HepG2 (cell line): ENCODE results near the gene TRAPPC4. TPM values are rescaled to one million over a fixed set of nuclear protein-coding genes. Genes with fewer than 3 reads are reported as not detected.

Experiments used
- KDM6A ChIP-seq: IDR thresholded peaks from 2 replicates; pipeline ENCODE4 v1.6.1; 2016; ENCODE audit warnings: low read depth
- MXI1 ChIP-seq: IDR thresholded peaks from 3 replicates; pipeline ENCODE4 v1.6.1; 2012; ENCODE audit warnings: low read depth, low read length, inconsistent platforms, borderline replicate concordance
- POLR2A ChIP-seq, 2 experiments: IDR thresholded peaks; 2 replicates each; pipeline ENCODE4 v1.6.1; 2011; ENCODE audit warnings: low read depth in 2 of 2, low read length in 2 of 2, mild to moderate bottlenecking in 1 of 2, moderate library complexity in 1 of 2; ENCODE audit not compliant: insufficient read depth in 1 of 2
- RARA ChIP-seq: IDR thresholded peaks from 2 replicates; pipeline ENCODE4 v1.6.1; 2016; ENCODE audit warnings: missing genetic modification reagents, missing compliant biosample characterization
- SYNCRIP ChIP-seq: fragments of 200-400 bp; formaldehyde crosslinking; IDR thresholded peaks from 2 replicates; pipeline ENCODE4 v1.6.1; 2018; ENCODE audit warnings: mild to moderate bottlenecking, low read depth, low read length; ENCODE audit not compliant: insufficient read depth
- YEATS4 ChIP-seq: sonication (generic); formaldehyde crosslinking; IDR thresholded peaks from 2 replicates; pipeline ENCODE4 v1.4.0; 2020; ENCODE audit warnings: missing genetic modification reagents, borderline replicate concordance
- ZBTB20 ChIP-seq: sonication (generic); formaldehyde crosslinking; IDR thresholded peaks from 2 replicates; pipeline ENCODE4 v1.8.1; 2023; ENCODE audit warnings: missing genetic modification reagents, low read depth, mild to moderate bottlenecking, borderline replicate concordance
- ZNF12 ChIP-seq: sonication (generic); formaldehyde crosslinking; IDR thresholded peaks from 2 replicates; pipeline ENCODE4 v1.5.0; 2020; ENCODE audit warnings: missing genetic modification reagents
- ZNF44 ChIP-seq: sonication (generic); formaldehyde crosslinking; IDR thresholded peaks from 2 replicates; pipeline ENCODE4 v1.5.1; 2020; ENCODE audit warnings: mild to moderate bottlenecking, missing genetic modification reagents
- ZNF660 ChIP-seq: sonication (generic); formaldehyde crosslinking; IDR thresholded peaks from 2 replicates; pipeline ENCODE4 v1.5.1; 2020; ENCODE audit warnings: mild to moderate bottlenecking, low read depth, missing genetic modification reagents, borderline replicate concordance
- ZNF670 ChIP-seq: sonication (generic); formaldehyde crosslinking; IDR thresholded peaks from 2 replicates; pipeline ENCODE4 v1.8.0; 2022; ENCODE audit warnings: mild to moderate bottlenecking, missing genetic modification reagents, borderline replicate concordance
- ZNF788 ChIP-seq: sonication (generic); formaldehyde crosslinking; IDR thresholded peaks from 2 replicates; pipeline ENCODE4 v1.5.0; 2020; ENCODE audit warnings: mild to moderate bottlenecking, missing genetic modification reagents, borderline replicate concordance
- polyA plus RNA-seq, 8 experiments: library from polyadenylated mRNA; depleted of rRNA in 3 of 8; stranded (reverse) in 7 of 8; unstranded in 1 of 8; fragments of >200 nt; fragmentation: Illumina TruSeq in 4 of 8; extraction: Trizol in 4 of 8; gene quantifications; 2 replicates each; pipeline versions ENCODE4 v1.2.1 to v1.2.3, GENCODE V29; 2011 to 2016; ENCODE audit warnings: low read depth in 4 of 8, missing spikeins in 1 of 8, mixed read lengths in 1 of 8; ENCODE audit not compliant: insufficient read depth in 1 of 8
- total RNA-seq, 5 experiments: library from RNA; depleted of rRNA; stranded (reverse); fragments of >200 nt; fragmentation: Illumina TruSeq; extraction: Trizol; gene quantifications; 2 replicates each; pipeline ENCODE4 v1.2.3, GENCODE V29; 2016; ENCODE audit warnings: low read depth in 1 of 5
- TF ChIP-seq, protein P1 (sequence below): sonication (generic); formaldehyde crosslinking; IDR thresholded peaks from 2 replicates; pipeline ENCODE4 v1.9.0; 2021; ENCODE audit warnings: missing genetic modification reagents, mild to moderate bottlenecking, borderline replicate concordance
- TF ChIP-seq, protein P2 (sequence below): sonication (generic); formaldehyde crosslinking; IDR thresholded peaks from 2 replicates; pipeline ENCODE4 v1.4.0; 2020; ENCODE audit warnings: mild to moderate bottlenecking, missing genetic modification reagents
- TF ChIP-seq, protein P3 (sequence below): sonication (generic); formaldehyde crosslinking; IDR thresholded peaks from 2 replicates; pipeline ENCODE4 v1.5.1; 2020; ENCODE audit warnings: mild to moderate bottlenecking, missing genetic modification reagents, moderate library complexity
- TF ChIP-seq, protein P4 (sequence below): sonication (generic); formaldehyde crosslinking; conservative IDR thresholded peaks from 2 replicates; pipeline ENCODE4 v1.4.0; 2020; ENCODE audit warnings: missing genetic modification reagents
- TF ChIP-seq, protein P5 (sequence below): sonication (generic); formaldehyde crosslinking; IDR thresholded peaks from 2 replicates; pipeline ENCODE4 v1.8.0; 2022; ENCODE audit warnings: mild to moderate bottlenecking, missing genetic modification reagents, moderate library complexity
- TF ChIP-seq, protein P6 (sequence below): sonication (generic); formaldehyde crosslinking; IDR thresholded peaks from 2 replicates; pipeline ENCODE4 v1.5.0; 2020; ENCODE audit warnings: missing genetic modification reagents

The TRAPPC4 gene
- total and polyA plus RNA-seq, 2 of the 13 experiments (the other 11 are each of a cell fraction or from before 2014, with no cell fraction given): 97.4 to 140 TPM

DNA sequence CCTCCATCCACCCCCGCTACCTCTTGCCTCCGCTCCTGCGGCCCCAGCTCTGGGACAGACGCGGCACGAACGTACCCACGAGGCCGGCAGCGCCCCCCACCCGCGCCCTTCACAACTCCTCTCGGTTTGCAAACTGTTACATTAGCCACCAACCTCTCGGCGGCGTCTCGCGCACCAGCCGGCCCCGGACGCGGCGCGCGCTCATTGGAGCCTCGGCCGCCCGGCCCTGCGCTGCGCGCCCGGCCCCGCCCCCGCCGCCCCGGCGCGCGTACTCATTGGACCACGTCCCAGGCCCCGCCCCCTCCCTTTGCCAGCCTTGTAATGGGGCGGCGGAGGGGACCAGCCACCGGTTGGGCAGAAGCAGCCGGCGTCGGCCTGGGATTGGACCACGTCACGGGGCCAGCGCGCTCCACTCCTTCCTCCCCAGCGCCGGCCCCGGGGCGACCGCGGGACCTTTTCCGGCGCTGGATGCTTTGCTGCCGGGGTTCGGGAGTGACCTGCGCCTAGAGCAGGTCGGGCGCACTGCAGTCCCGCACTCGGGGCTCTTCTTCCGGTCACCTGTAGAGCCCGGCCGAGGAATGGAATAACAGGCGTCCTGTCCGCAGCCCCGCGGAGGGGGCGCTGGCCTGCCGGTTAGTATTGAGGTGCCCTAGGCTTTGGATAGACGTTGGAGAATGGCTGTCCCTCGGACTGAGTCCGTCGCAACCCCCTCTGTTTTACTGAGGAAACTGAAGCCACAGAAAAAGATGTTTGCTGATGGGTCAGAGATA, 38.6 kb downstream of the TRAPPC4 start, which contains the start of gene HYOU1 (continued):
- TF ChIP-seq, protein P1, sequence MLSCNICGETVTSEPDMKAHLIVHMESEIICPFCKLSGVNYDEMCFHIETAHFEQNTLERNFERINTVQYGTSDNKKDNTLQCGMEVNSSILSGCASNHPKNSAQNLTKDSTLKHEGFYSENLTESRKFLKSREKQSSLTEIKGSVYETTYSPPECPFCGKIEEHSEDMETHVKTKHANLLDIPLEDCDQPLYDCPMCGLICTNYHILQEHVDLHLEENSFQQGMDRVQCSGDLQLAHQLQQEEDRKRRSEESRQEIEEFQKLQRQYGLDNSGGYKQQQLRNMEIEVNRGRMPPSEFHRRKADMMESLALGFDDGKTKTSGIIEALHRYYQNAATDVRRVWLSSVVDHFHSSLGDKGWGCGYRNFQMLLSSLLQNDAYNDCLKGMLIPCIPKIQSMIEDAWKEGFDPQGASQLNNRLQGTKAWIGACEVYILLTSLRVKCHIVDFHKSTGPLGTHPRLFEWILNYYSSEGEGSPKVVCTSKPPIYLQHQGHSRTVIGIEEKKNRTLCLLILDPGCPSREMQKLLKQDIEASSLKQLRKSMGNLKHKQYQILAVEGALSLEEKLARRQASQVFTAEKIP (CRISPR knock-in tag): no peak
- TF ChIP-seq, protein P2, sequence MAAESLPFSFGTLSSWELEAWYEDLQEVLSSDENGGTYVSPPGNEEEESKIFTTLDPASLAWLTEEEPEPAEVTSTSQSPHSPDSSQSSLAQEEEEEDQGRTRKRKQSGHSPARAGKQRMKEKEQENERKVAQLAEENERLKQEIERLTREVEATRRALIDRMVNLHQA (CRISPR knock-in tag): no peak
- TF ChIP-seq YEATS4 (CRISPR knock-in tag): peak; percentile 70; the same call in 1 of the 2 replicates
- 0 out of 2 replicates have a peak, but pooled peaks have one; percentile 67 for TF ChIP-seq ZNF44 (CRISPR knock-in tag)
- TF ChIP-seq ZNF660 (CRISPR knock-in tag): no peak
- TF ChIP-seq, protein P3, sequence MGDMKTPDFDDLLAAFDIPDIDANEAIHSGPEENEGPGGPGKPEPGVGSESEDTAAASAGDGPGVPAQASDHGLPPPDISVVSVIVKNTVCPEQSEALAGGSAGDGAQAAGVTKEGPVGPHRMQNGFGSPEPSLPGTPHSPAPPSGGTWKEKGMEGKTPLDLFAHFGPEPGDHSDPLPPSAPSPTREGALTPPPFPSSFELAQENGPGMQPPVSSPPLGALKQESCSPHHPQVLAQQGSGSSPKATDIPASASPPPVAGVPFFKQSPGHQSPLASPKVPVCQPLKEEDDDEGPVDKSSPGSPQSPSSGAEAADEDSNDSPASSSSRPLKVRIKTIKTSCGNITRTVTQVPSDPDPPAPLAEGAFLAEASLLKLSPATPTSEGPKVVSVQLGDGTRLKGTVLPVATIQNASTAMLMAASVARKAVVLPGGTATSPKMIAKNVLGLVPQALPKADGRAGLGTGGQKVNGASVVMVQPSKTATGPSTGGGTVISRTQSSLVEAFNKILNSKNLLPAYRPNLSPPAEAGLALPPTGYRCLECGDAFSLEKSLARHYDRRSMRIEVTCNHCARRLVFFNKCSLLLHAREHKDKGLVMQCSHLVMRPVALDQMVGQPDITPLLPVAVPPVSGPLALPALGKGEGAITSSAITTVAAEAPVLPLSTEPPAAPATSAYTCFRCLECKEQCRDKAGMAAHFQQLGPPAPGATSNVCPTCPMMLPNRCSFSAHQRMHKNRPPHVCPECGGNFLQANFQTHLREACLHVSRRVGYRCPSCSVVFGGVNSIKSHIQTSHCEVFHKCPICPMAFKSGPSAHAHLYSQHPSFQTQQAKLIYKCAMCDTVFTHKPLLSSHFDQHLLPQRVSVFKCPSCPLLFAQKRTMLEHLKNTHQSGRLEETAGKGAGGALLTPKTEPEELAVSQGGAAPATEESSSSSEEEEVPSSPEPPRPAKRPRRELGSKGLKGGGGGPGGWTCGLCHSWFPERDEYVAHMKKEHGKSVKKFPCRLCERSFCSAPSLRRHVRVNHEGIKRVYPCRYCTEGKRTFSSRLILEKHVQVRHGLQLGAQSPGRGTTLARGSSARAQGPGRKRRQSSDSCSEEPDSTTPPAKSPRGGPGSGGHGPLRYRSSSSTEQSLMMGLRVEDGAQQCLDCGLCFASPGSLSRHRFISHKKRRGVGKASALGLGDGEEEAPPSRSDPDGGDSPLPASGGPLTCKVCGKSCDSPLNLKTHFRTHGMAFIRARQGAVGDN (CRISPR knock-in tag): peak; percentile 78
- TF ChIP-seq ZBTB20 (CRISPR knock-in tag): no peak; the same call in 1 of the 2 replicates
- no peak for TF ChIP-seq ZNF670 (CRISPR knock-in tag)
- TF ChIP-seq ZNF12: no peak
- TF ChIP-seq MXI1: peak; percentile 86; the same call in 1 of the 3 replicates
- TF ChIP-seq, protein P4, sequence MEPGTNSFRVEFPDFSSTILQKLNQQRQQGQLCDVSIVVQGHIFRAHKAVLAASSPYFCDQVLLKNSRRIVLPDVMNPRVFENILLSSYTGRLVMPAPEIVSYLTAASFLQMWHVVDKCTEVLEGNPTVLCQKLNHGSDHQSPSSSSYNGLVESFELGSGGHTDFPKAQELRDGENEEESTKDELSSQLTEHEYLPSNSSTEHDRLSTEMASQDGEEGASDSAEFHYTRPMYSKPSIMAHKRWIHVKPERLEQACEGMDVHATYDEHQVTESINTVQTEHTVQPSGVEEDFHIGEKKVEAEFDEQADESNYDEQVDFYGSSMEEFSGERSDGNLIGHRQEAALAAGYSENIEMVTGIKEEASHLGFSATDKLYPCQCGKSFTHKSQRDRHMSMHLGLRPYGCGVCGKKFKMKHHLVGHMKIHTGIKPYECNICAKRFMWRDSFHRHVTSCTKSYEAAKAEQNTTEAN (CRISPR knock-in tag): no peak
- peak; percentile 72 to 75 for TF ChIP-seq POLR2A (IDR thresholded peaks at IDR 0.05; ENCODE audit: insufficient read depth in 1 of 2, low read depth in 2 of 2, low read length in 2 of 2)
- TF ChIP-seq ZNF788 (CRISPR knock-in tag): peak; percentile 33
- TF ChIP-seq, protein P5, sequence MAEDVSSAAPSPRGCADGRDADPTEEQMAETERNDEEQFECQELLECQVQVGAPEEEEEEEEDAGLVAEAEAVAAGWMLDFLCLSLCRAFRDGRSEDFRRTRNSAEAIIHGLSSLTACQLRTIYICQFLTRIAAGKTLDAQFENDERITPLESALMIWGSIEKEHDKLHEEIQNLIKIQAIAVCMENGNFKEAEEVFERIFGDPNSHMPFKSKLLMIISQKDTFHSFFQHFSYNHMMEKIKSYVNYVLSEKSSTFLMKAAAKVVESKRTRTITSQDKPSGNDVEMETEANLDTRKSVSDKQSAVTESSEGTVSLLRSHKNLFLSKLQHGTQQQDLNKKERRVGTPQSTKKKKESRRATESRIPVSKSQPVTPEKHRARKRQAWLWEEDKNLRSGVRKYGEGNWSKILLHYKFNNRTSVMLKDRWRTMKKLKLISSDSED: no peak
- no peak for TF ChIP-seq KDM6A (CRISPR knock-in tag)
- TF ChIP-seq, protein P6, sequence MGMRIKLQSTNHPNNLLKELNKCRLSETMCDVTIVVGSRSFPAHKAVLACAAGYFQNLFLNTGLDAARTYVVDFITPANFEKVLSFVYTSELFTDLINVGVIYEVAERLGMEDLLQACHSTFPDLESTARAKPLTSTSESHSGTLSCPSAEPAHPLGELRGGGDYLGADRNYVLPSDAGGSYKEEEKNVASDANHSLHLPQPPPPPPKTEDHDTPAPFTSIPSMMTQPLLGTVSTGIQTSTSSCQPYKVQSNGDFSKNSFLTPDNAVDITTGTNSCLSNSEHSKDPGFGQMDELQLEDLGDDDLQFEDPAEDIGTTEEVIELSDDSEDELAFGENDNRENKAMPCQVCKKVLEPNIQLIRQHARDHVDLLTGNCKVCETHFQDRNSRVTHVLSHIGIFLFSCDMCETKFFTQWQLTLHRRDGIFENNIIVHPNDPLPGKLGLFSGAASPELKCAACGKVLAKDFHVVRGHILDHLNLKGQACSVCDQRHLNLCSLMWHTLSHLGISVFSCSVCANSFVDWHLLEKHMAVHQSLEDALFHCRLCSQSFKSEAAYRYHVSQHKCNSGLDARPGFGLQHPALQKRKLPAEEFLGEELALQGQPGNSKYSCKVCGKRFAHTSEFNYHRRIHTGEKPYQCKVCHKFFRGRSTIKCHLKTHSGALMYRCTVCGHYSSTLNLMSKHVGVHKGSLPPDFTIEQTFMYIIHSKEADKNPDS: no peak
- TF ChIP-seq RARA: peak; percentile 31; the same call in 1 of the 2 replicates
- TF ChIP-seq SYNCRIP: no peak
